Measurements from ENCODE around the gene KRT81.

- TF ChIP-seq POLR2A (IDR thresholded peaks at IDR 0.05) = no peak
- TF ChIP-seq, protein P1, sequence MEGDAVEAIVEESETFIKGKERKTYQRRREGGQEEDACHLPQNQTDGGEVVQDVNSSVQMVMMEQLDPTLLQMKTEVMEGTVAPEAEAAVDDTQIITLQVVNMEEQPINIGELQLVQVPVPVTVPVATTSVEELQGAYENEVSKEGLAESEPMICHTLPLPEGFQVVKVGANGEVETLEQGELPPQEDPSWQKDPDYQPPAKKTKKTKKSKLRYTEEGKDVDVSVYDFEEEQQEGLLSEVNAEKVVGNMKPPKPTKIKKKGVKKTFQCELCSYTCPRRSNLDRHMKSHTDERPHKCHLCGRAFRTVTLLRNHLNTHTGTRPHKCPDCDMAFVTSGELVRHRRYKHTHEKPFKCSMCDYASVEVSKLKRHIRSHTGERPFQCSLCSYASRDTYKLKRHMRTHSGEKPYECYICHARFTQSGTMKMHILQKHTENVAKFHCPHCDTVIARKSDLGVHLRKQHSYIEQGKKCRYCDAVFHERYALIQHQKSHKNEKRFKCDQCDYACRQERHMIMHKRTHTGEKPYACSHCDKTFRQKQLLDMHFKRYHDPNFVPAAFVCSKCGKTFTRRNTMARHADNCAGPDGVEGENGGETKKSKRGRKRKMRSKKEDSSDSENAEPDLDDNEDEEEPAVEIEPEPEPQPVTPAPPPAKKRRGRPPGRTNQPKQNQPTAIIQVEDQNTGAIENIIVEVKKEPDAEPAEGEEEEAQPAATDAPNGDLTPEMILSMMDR (IDR thresholded peaks at IDR 0.05) = no peak
Measured at GRCh38 chr12:52310622-52311284, 19.4 kb upstream of the KRT81 start.

All from breast epithelium (tissue), 3 donors.